GM10266 (cell line): ENCODE measurements around the gene EXOC7.

Experiments
- DNase-seq: peaks from one replicate; pipeline ENCODE4 v3.0.0; 2012; ENCODE audit errors: extremely low spot score
- CTCF ChIP-seq: IDR thresholded peaks from 2 replicates; pipeline ENCODE4 v1.5.1; 2012; ENCODE audit warnings: mild to moderate bottlenecking, low read depth; ENCODE audit not compliant: control insufficient read depth, insufficient read depth; ENCODE audit errors: missing control alignments

The EXOC7 gene

GRCh38 chr17:76088041-76088867 lies 15.3 kb downstream of the EXOC7 start:
- TF ChIP-seq CTCF: no peak
- DNase-seq: no peak

GRCh38 chr17:76087531-76087930 lies 16.1 kb downstream of the EXOC7 start:
- TF ChIP-seq CTCF: no peak
- no peak for DNase-seq

- no peak for TF ChIP-seq CTCF
- DNase-seq: no peak
Observed at GRCh38 chr17:76086384-76086783, 17.2 kb downstream of the EXOC7 start.

GRCh38 chr17:76085731-76086366 lies 17.7 kb downstream of the EXOC7 start:
- no peak for TF ChIP-seq CTCF
- DNase-seq: no peak

GRCh38 chr17:76085066-76085730 lies 18.4 kb downstream of the EXOC7 start:
- TF ChIP-seq CTCF: no peak
- DNase-seq: no peak

- no peak for DNase-seq
- TF ChIP-seq CTCF: no peak
Observed at GRCh38 chr17:76083536-76084182, 19.9 kb downstream of the EXOC7 start.
